Sigmoid colon (tissue), 7 donors: ENCODE results near the gene CHIT1. TPM values are rescaled to one million over a fixed set of nuclear protein-coding genes. Genes with fewer than 3 reads are reported as not detected.
"Not testable (repeated sequence)": the region's sequence is repeated elsewhere in the genome, so short reads cannot be mapped to it uniquely, and the experiment has no call there.

Experiments used
- DNase-seq: peaks from one replicate; pipeline ENCODE4 v3.0.0-alpha.2; 2019
- H3K27ac ChIP-seq, 4 donors: fragments of 200-600 bp; sonication (generic); one replicate each; pipeline ENCODE4 v1.5.1; 2016 to 2019; ENCODE audit warnings: mild to moderate bottlenecking in 1 of 4
- H3K27me3 ChIP-seq, 3 donors: fragments of 200-600 bp; sonication (generic); one replicate each; pipeline ENCODE4 v1.5.1; 2019; ENCODE audit warnings: mild to moderate bottlenecking in 1 of 3
- H3K36me3 ChIP-seq, 4 donors: fragments of 200-600 bp; sonication (generic); one replicate each; pipeline ENCODE4 v1.5.1; 2016 to 2019
- H3K4me1 ChIP-seq, 4 donors: fragments of 200-600 bp; sonication (generic); one replicate each; pipeline ENCODE4 v1.5.1; 2017 to 2019
- H3K4me3 ChIP-seq, 4 donors: fragments of 200-600 bp; sonication (generic); one replicate each; pipeline ENCODE4 v1.5.1; 2017 to 2019; ENCODE audit warnings: mild to moderate bottlenecking in 2 of 4, moderate library complexity in 1 of 4
- H3K9me3 ChIP-seq, 4 donors: fragments of 200-600 bp in 3 of 4; sonication (generic) in 3 of 4; one replicate each; pipeline versions ENCODE4 v1.5.1 to v1.6.1; 2013 to 2019
- CTCF ChIP-seq, 4 experiments: fragments of 450-650 bp in 3 of 4; fragments of 200-600 bp in 1 of 4; IDR thresholded peaks; one replicate each; pipeline ENCODE4 v1.5.1; 2016 to 2019; ENCODE audit warnings: antibody characterized with exemption in 4 of 4, mild to moderate bottlenecking in 3 of 4, moderate library complexity in 2 of 4
- EP300 ChIP-seq, 4 donors: sonication (generic); formaldehyde crosslinking; IDR thresholded peaks; one replicate each; pipeline ENCODE4 v1.6.1; 2017; ENCODE audit warnings: antibody characterized with exemption in 4 of 4
- POLR2A ChIP-seq, 2 donors: fragments of 450-650 bp; IDR thresholded peaks; one replicate each; pipeline ENCODE4 v1.6.1; 2016; ENCODE audit warnings: antibody characterized with exemption in 2 of 2, mild to moderate bottlenecking in 2 of 2, moderate library complexity in 2 of 2
- POLR2AphosphoS5 ChIP-seq, 4 donors: sonication (generic); formaldehyde crosslinking; IDR thresholded peaks; one replicate each; pipeline ENCODE4 v1.6.1; 2017; ENCODE audit warnings: antibody characterized with exemption in 4 of 4
- WGBS, 2 donors: extraction: QIAGEN DNeasy Blood & Tissue Kit; methylation state at CpG; one replicate each; pipeline ENCODE4 v1.1.7; 2013; 5-methylcytosine and 5-hydroxymethylcytosine counted together
- intact Hi-C: fragments of 100-400 bp; cut with DNase I; formaldehyde crosslinking; loops from one replicate; pipeline ENCODE4 v1.15.1; 2023
- polyA plus RNA-seq, 3 donors: library from polyadenylated mRNA; stranded (reverse); fragments of 200-250 nt; gene quantifications; one replicate each; pipeline ENCODE4 v1.2.3, GENCODE V29; 2013
- total RNA-seq, 4 donors: library from RNA; depleted of rRNA; stranded (reverse); fragments of >200 nt; gene quantifications; one replicate each; pipeline ENCODE4 v1.1.0, GENCODE V29; 2016
- donor health status: healthy with polysubstance abuse.
- donor health status: Bipolar disorder and iron deficiency.
- donor health status: healthy.

The CHIT1 gene
- total and polyA plus RNA-seq, 7 donors: 0.98 TPM; not detected in 6

- Histone ChIP-seq H3K4me3 (peak overlapping the region; percentile 32 to 58 (median 57)), H3K36me3 (no peaks in the 10 kb centered on the region), H3K9me3 (no peaks in the 10 kb centered on the region), H3K27me3 (no peaks in the 10 kb centered on the region), H3K27ac (peak overlapping the region; percentile 77 to 89 (median 86)), H3K4me1 (peaks cover 0 to 20% (median 6%) of the 10 kb centered on the region in 4 donors)
- intact Hi-C loops: loop anchor here (1.0 kb wide), 1 partner anchor 175 kb away; no protein-coding TSS in a partner anchor
- TF ChIP-seq EP300 (IDR thresholded peaks at IDR 0.05): no peak
- peak in 3 of 4 donors; percentile 4 to 51 (median 40) for TF ChIP-seq POLR2AphosphoS5 (IDR thresholded peaks at IDR 0.05)
- no peak for TF ChIP-seq POLR2A (IDR thresholded peaks at IDR 0.05)
- peak; percentile 87 to 95 (median 92) for TF ChIP-seq CTCF (IDR thresholded peaks at IDR 0.05)
- DNase-seq: peak; percentile 93
- WGBS, 2 donors: 1% methylated on average over 20 of the region's 20 CpGs
Measured at GRCh38 chr1:203267347-203267846, 37.9 kb upstream of the CHIT1 start.

GRCh38 chr1:203266140-203266539 lies 36.7 kb upstream of the CHIT1 start:
- DNase-seq, intact Hi-C loops: not testable (repeated sequence)
- 47 to 69% methylated on average over 5 of the region's 5 CpGs for WGBS, 2 donors

GRCh38 chr1:203265541-203265940 lies 36.1 kb upstream of the CHIT1 start:
- no peaks in the 10 kb centered on the region for H3K27me3 ChIP-seq
- no peaks in the 10 kb centered on the region for H3K9me3 ChIP-seq
- peaks cover 0 to 6% (median 5%) of the 10 kb centered on the region in 4 donors for H3K4me1 ChIP-seq
- WGBS, 2 donors: 52 to 84% methylated on average over 4 of the region's 4 CpGs
- no peaks in the 10 kb centered on the region for H3K36me3 ChIP-seq
- no peak for DNase-seq
- no peak overlapping the region for H3K4me3 ChIP-seq
- TF ChIP-seq EP300 (IDR thresholded peaks at IDR 0.05) (no peak), POLR2A (IDR thresholded peaks at IDR 0.05) (no peak), CTCF (IDR thresholded peaks at IDR 0.05) (no peak), POLR2AphosphoS5 (IDR thresholded peaks at IDR 0.05) (no peak)
- H3K27ac ChIP-seq: no peak overlapping the region
- intact Hi-C loops: no loop called here

More at GRCh38 chr1:203266140-203266539, 36.7 kb upstream of the CHIT1 start:
- H3K27me3 ChIP-seq, H3K36me3 ChIP-seq, H3K4me3 ChIP-seq, H3K9me3 ChIP-seq, H3K27ac ChIP-seq: not testable (repeated sequence)
- H3K4me1 ChIP-seq: peaks cover 0 to 10% (median 6%) of the 10 kb centered on the region in 4 donors

GRCh38 chr1:203264052-203264501 lies 34.6 kb upstream of the CHIT1 start:
- TF ChIP-seq POLR2AphosphoS5 (IDR thresholded peaks at IDR 0.05): no peak
- no peak for TF ChIP-seq EP300 (IDR thresholded peaks at IDR 0.05)
- TF ChIP-seq POLR2A (IDR thresholded peaks at IDR 0.05): no peak
- no peak for TF ChIP-seq CTCF (IDR thresholded peaks at IDR 0.05)
- H3K4me3 ChIP-seq: no peak overlapping the region
- 76 to 80% methylated on average over 6 of the region's 6 CpGs for WGBS, 2 donors
- H3K27ac ChIP-seq: no peak overlapping the region
- peaks cover 0 to 6% (median 5%) of the 10 kb centered on the region in 4 donors for H3K4me1 ChIP-seq
- DNase-seq: peak; percentile 58
- H3K27me3 ChIP-seq: no peaks in the 10 kb centered on the region
- H3K36me3 ChIP-seq: no peaks in the 10 kb centered on the region
- intact Hi-C loops: no loop called here
- no peaks in the 10 kb centered on the region for H3K9me3 ChIP-seq

- H3K4me1 ChIP-seq: peaks cover 0 to 6% (median 5%) of the 10 kb centered on the region in 4 donors
- intact Hi-C loops: no loop called here
- no peaks in the 10 kb centered on the region for H3K36me3 ChIP-seq
- H3K9me3 ChIP-seq: no peaks in the 10 kb centered on the region
- H3K27ac ChIP-seq: no peak overlapping the region
- DNase-seq: peak; percentile 58
- TF ChIP-seq POLR2AphosphoS5 (IDR thresholded peaks at IDR 0.05): no peak
- no peak for TF ChIP-seq POLR2A (IDR thresholded peaks at IDR 0.05)
- no peak for TF ChIP-seq CTCF (IDR thresholded peaks at IDR 0.05)
- TF ChIP-seq EP300 (IDR thresholded peaks at IDR 0.05): no peak
- WGBS, 2 donors: 70 to 72% methylated on average over 10 of the region's 10 CpGs
- H3K4me3 ChIP-seq: no peak overlapping the region
- no peaks in the 10 kb centered on the region for H3K27me3 ChIP-seq
Measured at GRCh38 chr1:203263496-203263895, 34.0 kb upstream of the CHIT1 start.

GRCh38 chr1:203256636-203257035 lies 27.2 kb upstream of the CHIT1 start:
- 80 to 90% methylated on average over 9 of the region's 9 CpGs for WGBS, 2 donors

GRCh38 chr1:203254782-203255181 lies 25.3 kb upstream of the CHIT1 start:
- H3K4me1 ChIP-seq, H3K27me3 ChIP-seq, H3K36me3 ChIP-seq, DNase-seq, H3K27ac ChIP-seq, H3K9me3 ChIP-seq, H3K4me3 ChIP-seq, intact Hi-C loops: not testable (repeated sequence)

More at GRCh38 chr1:203256636-203257035, 27.2 kb upstream of the CHIT1 start:
- H3K27ac ChIP-seq, H3K9me3 ChIP-seq, H3K27me3 ChIP-seq, intact Hi-C loops, H3K36me3 ChIP-seq, H3K4me3 ChIP-seq, DNase-seq, H3K4me1 ChIP-seq: not testable (repeated sequence)
